Activated CD8-positive, alpha-beta memory T cell treated with anti-CD3 and anti-CD28 coated beads for 36 hours (primary cell): ENCODE results near the gene OR6C2. TPM values are rescaled to one million over a fixed set of nuclear protein-coding genes. Genes with fewer than 3 reads are reported as not detected.
"Not testable (repeated sequence)": the region's sequence is repeated elsewhere in the genome, so short reads cannot be mapped to it uniquely, and the experiment has no call there.

Experiments used
- CTCF ChIA-PET: fragments of 350-600 bp; sonication (Branson Sonifier 250); formaldehyde crosslinking; loops from one replicate; lab custom pipeline; 2021; ENCODE audit warnings: antibody characterized with exemption; lab: Charles Lee
- POLR2A ChIA-PET: fragments of 350-600 bp; sonication (Branson Sonifier 250); formaldehyde crosslinking; loops from one replicate; lab custom pipeline; 2021; ENCODE audit warnings: antibody characterized with exemption; lab: Charles Lee
- total RNA-seq, 2 experiments: library from RNA; stranded (reverse); gene quantifications; one replicate each; pipeline ENCODE4 v1.2.3, GENCODE V29; 2021

OR6C2 gene
- total RNA-seq, 2 experiments from 2014 or later: not detected

GRCh38 chr12:55470088-55470829 lies 26.4 kb downstream of the OR6C2 start, which contains the start of gene OR6C70:
TSS of gene OR6C70 (minus strand) at chr12:55470138. CDS start at chr12:55470138, 0 bp downstream.
- CTCF ChIA-PET: no interaction called here
- POLR2A ChIA-PET: no interaction called here

- ChIA-PET CTCF (no interaction called here), POLR2A (no interaction called here)
Measured at GRCh38 chr12:55472264-55472663, 28.4 kb downstream of the OR6C2 start.

- POLR2A ChIA-PET, CTCF ChIA-PET: not testable (repeated sequence)
Measured at GRCh38 chr12:55479136-55479535, 35.3 kb downstream of the OR6C2 start.

- POLR2A ChIA-PET, CTCF ChIA-PET: not testable (repeated sequence)
Measured at GRCh38 chr12:55484284-55484683, 40.4 kb downstream of the OR6C2 start.

GRCh38 chr12:55492078-55492477 lies 48.2 kb downstream of the OR6C2 start, which contains the start of gene OR6C68:
TSS of gene OR6C68 (plus strand) at chr12:55492378. CDS start at chr12:55492378, 0 bp downstream.
- POLR2A ChIA-PET: no interaction called here
- CTCF ChIA-PET: no interaction called here

GRCh38 chr12:55495490-55495889 lies 51.6 kb downstream of the OR6C2 start:
- POLR2A ChIA-PET: no interaction called here

GRCh38 chr12:55499231-55499630 lies 55.4 kb downstream of the OR6C2 start:
- ChIA-PET POLR2A (no interaction called here), CTCF (no interaction called here)

More at GRCh38 chr12:55495490-55495889, 51.6 kb downstream of the OR6C2 start:
- CTCF ChIA-PET: no interaction called here

- CTCF ChIA-PET: no interaction called here
- POLR2A ChIA-PET: no interaction called here
Measured at GRCh38 chr12:55499810-55500252, 56.0 kb downstream of the OR6C2 start.

GRCh38 chr12:55501601-55502000 lies 57.7 kb downstream of the OR6C2 start:
- CTCF ChIA-PET: no interaction called here

More at GRCh38 chr12:55501601-55502000, 57.7 kb downstream of the OR6C2 start:
- POLR2A ChIA-PET: no interaction called here

Other genes starting within 250 kb of the OR6C2 start
- not detected for gene OR10A7, start 223.1 kb upstream of the OR6C2 start, total RNA-seq
- gene OR6C74, start 199.5 kb upstream of the OR6C2 start, total RNA-seq: not detected
- gene OR6C6, start 147.5 kb upstream of the OR6C2 start, total RNA-seq: not detected
- gene OR6C1, start 129.7 kb upstream of the OR6C2 start, total RNA-seq: not detected
- gene OR6C3, start 113.3 kb upstream of the OR6C2 start, total RNA-seq: not detected
- not detected for gene OR6C75, start 81.1 kb upstream of the OR6C2 start, total RNA-seq
- not detected for gene OR6C65, start 43.5 kb upstream of the OR6C2 start, total RNA-seq
- gene OR6C76, start 17.8 kb upstream of the OR6C2 start, total RNA-seq: not detected
- gene OR6C70, start 26.1 kb downstream of the OR6C2 start, total RNA-seq: not detected
- not detected for gene OR6C68, start 48.3 kb downstream of the OR6C2 start, total RNA-seq
- not detected for gene OR6C4, start 105.5 kb downstream of the OR6C2 start, total RNA-seq
- gene OR2AP1, start 128.4 kb downstream of the OR6C2 start, total RNA-seq: not detected
- gene OR10P1, start 192.8 kb downstream of the OR6C2 start, total RNA-seq: not detected